ENCODE data around the gene KRTAP10-8.
"Not testable (repeated sequence)": the region's sequence is repeated elsewhere in the genome, so short reads cannot be mapped to it uniquely, and the experiment has no call there.

The KRTAP10-8 gene

DNA sequence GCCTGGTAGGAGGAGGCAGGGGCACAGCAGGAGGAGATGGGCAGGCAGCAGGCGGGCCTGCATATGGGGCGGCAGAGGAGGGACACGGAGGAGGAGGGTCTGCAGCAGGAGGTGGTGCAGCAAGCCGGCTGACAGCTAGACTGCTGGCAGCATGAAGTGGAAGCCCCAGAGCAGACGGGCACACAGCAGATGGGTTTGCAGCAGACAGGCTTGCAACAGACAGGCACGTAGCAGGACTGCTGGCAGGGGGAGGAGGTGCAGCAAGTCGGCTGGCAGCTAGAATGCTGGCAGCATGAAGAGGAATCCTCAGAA lies 32.1 kb upstream of the KRTAP10-8 start:
- no peak for DNase-seq

DNA sequence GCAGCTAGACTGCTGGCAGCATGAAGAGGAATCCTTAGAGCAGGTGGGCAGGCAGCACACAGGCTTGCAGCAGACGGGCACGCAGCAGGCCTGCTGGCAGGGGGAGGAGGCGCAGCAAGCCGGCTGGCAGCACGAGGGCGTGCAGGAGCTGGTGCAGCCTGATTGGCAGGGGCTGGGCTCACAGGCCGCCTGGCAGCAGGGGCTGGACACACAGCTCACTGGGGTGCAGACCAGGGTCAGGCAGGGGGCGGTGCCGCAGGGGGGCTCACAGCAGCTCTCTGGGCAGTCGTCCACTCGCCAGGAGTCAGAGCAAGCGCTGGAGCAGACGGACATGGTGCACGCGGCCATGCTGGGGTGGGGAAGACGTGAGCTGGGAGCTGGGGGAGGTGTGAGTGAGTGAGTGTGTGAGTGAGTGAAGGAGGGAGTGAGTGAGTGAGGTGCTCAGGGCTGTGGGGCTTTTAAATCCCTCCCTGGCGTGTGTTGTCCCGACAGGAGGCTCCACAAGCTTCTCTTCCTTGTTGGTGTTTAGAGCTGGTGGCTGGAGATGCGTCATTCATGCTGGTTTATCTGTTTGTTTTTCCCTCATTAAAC lies 31.6 kb upstream of the KRTAP10-8 start, which contains the start of gene KRTAP10-5:
KRTAP10-5 (minus strand) TSS at position 374 of the 591 bp plus-strand sequence; CDS start at position 348, 26 bp downstream.
- not testable (repeated sequence) for DNase-seq

DNA sequence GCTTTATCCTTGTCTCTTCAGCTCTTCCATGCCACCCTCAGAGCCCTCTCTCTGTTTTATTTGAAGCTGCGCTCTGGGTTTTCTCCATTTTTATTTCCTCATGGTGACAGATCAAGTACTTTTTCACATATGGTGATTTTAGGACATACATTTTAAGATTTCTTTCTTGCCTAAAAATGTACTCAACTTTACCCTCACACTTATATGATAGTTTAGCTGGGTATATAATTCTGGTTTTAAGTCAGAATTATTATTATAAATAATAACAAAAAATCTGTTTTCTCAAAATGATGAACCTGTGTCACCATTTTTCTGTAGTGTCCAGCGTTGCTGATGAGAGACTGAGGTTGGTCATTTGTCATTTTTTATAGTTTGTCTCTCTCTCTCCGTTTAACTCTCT lies 30.7 kb upstream of the KRTAP10-8 start:
- no peak for DNase-seq

DNA sequence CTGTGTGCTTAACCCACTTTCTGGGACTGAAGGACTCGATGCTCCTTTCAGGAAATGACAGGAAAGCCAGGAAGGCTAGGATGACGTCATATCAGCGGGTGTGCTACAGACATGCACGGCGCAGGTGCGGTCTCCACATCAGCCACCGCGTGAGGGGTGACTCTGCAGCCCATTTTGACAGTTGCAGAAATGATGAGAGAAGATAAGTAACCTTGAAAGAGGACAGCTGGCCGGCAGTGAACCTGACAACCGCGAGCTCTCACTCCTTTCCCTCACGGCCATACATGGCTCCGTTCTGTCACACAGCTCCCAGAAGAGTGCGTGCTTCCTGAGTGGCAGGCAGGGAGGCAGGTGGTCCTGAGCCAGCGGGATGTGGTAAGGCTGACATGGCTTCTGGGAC lies 29.8 kb upstream of the KRTAP10-8 start:
- no peak for DNase-seq

DNA sequence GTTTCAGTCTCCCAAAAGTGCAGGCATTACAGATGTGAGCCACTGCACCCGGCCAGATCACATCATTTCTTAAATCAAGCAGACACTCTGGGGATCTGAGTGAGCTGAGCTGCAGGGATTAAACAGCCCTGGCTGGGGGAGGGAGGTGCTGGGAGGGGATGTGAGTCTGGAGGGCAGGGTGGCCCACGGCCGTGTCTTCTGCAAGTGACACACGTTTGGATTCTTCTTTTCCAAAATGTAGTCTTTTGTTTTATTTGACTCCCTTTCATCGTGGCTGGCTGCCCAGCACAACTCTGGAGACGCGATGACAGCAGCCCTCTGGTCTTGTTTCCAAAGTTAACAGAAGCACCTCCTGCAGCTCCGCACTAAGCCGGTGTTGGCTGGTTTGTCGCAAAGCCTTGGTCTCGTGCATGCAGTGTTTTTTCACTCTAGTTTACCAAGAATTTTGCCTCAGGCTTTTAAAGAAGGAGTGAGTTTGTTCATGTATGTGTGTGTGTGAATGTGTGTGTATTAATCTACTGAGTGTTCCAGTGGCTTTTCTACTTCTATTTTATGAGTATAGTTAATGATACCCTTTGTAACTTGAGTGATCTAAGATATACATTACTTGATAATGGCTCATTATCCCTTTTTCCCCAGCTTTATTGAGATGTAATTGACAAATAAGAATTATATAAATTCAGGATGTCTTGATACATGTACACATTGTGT lies 28.6 kb upstream of the KRTAP10-8 start:
- no peak for DNase-seq

DNA sequence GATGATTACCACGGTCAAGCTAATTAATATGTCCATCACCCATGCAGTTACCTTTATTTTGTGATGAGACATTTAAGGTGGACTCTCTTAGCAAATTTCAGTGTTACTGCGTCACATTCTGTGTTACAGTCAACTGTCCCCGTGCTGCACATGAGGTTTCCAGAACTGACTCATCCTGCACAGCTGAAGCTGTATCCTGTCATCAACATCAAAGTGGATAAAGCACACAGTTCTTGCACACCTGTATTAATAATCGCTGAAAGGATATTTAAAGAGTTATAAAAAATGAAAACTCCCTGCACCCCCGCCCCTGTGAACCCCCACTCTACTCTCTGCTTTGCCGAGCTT lies 28.1 kb upstream of the KRTAP10-8 start:
- DNase-seq, result peak in 1 of 2 donors; percentile 21

DNA sequence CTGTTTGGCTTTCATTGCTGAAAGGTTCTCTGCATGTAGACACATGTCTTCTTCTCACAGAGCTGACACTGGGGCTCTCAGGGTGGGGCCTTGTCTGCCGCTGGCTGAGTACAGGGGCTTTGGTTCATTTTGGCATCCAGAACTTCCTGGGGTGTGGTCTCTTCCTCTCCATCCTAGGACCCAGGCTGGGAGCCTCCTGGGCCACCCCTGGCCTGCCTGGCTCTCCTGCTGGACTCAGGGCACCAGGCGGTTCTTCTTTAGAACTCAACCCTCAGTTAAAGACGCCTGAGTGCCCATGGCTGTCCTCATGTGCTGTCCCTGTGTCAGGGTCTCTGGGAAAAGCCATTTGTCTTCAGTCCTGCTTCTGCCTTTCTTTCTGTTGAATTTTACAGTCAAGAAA lies 26.0 kb upstream of the KRTAP10-8 start:
- DNase-seq, result no peak

DNA sequence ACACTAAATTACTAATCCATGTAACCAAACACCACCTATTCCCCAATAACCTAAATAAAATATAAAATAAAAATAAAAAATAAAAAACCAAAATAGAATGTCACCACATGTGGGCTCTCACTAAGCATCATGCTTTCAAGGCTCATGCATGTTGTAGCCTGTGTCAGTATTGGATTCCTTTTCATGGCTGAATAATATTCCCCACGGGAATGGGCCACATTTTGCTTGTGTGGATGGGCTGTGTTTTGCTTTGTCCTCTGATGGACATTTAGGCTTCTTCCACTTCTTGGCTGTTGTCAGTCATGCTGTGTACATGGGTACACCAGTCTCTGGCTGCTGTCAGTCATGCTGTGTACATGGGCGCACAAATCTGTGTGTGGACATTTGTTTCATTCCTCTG lies 22.8 kb upstream of the KRTAP10-8 start:
- DNase-seq, result no peak

DNA sequence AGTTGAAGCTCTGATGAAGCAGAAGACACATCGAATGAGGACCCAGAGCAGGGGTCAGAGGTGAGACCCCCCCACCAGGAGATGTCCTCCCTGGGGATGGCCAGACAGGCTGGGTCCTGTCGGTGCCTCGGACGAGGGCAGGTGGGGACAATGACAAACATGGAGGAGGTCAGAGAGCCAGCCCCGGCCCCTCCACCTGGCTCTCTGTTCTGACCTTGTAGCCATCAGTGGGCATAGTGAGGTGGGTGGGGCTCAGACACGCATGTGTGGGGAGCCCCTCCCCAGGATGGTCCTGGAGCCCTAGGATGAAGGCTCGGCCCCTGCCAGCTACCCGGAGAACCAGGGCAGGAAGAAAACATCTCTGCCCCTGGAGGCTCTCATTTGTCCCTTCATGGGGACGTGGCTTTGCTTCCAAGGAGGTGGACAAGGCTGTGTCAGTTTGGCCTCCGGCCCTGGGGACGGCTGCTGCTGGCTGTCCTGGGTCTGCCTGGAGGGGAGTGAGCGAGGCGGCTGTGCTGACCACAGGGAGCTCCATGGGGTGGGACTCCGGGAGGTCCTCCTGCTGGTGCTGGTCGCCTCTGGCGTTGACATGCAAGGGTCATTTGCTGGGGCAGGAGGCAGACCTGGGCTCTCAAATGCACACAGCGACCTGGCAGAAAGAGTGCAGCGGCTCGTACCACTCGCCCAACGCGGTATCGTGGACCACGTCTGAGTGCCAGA lies 22.1 kb upstream of the KRTAP10-8 start:
- DNase-seq, result no peak

DNA sequence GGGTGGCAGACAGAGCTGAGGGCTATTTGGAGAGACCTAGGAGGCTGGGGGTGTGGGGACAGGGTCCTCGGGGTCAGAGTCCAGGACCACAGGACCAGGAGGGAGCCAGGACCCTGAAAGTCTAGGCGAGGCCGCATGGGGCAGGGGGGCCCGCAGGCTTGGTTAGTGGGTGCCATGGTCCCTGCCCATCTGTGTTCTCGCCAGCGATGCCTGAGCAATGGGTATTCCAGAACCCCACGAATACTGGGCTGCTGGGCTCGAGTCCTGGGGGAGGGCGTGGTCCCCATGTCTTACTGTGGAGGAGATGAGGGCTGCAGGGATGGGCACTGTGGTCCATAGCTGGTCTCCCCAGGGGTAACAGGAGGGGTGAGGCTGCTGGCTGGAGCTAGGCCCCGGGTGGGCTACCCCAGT lies 21.6 kb upstream of the KRTAP10-8 start:
- DNase-seq, result no peak

DNA sequence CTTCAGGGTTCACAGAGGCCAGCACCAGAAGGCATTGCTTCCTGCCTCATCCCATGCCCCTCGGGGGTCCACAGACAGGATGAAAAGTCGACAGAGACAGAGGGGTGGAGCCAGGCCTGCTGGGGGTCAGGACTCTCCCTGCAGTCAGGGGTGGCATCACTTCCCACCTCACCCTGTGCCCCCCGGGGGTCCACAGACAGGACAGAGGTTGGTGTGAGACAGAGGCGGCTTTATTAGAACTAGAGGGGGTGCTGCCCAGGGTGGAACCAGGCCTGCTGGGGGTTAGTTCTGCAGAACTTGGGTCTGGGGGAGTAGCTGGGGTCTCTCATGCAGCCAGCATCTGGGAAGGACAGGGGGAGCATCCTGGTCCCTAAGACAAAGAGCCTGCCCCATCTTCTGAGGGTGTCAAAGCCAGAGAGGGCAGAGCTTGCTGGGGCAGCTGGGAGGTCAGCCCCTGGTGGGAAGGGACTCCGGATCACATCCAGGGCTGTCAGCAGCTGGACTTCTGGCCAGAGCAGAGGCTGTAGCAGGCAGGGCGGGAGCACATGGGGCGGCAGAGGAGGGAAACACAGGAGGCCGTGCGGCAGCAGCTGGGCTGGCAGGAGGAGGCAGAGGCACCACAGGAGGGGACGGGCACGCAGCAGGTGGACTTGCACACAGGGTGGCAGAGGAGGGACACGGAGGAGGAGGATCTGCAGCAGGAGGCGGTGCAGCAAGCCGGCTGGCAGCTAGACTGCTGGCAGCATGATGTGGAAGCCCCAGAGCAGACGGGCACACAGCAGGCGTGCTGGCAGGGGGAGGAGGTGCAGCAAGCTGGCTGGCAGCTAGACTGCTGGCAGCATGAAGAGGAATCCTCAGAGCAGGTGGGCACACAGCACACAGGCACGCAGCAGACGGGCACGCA lies 20.7 kb upstream of the KRTAP10-8 start:
- DNase-seq, result not testable (repeated sequence)

DNA sequence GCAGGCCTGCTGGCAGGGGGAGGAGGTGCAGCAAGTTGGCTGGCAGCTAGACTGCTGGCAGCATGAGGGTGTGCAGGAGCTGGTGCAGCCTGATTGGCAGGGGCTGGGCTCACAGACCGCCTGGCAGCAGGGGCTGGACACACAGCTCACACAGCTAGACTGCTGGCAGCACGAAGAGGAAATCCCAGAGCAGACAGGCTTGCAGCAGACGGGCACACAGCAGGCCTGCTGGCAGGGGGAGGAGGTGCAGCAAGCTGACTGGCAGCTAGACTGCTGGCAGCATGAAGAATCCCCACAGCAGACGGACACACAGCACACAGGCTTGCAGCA lies 20.1 kb upstream of the KRTAP10-8 start:
- DNase-seq, result not testable (repeated sequence)

DNA sequence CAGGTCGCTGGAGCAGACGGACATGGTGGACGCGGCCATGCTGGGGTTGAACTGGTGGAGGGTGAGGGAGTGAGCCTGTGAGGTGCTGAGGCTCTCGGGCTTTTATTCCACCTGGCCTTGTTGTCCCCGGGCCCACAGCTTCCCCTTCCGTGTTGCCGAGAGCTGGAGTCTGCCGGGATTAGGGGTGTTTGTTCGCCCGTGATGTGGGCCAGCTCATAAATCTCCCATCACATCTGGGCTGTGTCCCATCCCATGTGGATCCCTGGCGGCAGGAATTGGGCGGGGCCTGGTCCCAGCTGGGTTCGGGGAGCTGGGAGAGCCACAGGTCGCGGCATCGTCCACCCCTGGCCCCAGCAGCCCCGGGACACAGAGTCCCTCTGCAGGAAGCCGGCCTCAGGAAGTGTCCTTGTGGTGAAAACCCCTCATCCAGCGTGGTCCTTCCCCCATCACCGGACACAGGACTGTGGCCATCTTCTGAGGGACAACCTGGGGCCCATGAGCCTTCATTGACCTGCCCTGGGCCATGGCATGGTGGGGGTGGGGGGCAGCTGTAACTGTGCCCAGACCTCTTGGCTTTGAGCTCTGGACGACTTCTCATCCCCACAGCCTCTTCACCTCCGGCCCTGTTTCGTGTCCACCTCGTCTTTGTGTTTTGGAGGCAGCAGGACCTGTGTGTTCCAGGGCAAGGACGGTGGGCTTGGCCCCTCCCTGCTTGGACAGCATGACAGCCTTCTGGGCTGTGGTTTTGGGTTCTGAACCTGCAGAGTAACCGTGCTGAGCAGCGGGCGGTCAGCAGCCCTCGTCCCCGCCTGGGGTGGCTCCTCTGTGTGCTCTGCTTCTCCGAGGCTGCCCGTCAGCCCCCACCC lies 19.2 kb upstream of the KRTAP10-8 start, which contains the start of gene KRTAP10-6:
KRTAP10-6 (minus strand) TSS at position 60 of the 866 bp plus-strand sequence; CDS start at position 39, 21 bp downstream.
- DNase-seq, result no peak

DNA sequence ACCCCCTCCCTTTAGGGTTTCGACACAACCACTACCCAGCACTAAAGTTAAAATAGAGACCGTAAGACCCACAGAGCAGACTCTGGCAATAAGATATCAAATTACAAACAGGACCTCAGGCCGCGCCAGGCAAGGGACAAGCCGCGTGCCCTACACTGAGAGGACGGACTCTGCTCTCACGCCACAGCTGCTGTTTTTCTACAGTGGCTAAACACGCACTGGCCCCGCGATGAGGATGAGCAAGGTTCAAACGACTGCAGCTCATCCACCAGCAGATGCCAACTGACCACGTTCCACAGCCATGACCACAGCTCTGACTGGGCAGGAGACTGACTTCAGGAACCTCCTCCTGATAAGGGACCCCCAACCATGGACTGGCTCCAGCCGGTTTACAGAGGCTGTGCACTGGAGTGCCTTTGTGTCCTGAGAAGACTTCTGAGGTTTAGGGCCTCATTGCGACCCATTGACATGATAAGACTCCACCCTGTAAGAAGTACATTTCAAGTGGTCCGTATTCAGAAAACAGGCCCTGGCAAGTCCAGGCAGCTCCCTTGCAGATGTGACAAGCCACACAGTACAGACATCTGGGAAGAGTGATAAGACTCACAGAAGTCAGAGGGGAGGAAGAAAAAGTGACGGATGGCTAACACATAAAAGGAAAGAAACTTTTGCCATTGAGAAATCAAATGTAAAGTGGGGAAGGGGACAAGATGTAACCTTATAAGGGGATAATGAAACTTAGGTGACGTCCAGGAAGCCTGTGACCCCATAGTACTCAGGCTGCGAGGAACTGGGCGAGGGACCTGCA lies 18.1 kb upstream of the KRTAP10-8 start:
- DNase-seq, result no peak

DNA sequence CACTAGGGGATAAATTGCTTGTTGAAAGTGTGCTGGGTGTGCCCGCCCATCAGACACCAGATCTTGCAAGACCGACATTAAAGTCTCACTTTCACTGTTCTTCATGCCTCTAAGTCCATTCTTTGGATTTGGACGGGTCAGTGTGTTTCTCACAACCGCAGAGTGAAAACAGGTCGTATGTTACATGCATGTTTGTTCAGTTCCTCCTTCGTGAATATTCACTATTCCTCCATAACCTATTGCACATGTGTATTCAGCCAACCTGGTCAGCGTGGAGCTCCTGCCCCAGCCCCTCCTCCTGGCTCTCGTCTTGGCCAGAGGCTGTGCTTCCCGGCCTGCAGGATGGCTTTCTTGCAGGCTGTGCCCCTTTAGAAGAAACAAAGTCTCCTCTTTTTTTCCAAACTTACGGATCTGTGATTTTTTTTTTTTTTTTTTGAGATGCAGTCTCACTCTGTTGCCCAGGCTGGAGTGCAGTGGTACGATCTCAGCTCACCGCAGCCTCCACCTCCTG lies 17.4 kb upstream of the KRTAP10-8 start:
- DNase-seq, result no peak

DNA sequence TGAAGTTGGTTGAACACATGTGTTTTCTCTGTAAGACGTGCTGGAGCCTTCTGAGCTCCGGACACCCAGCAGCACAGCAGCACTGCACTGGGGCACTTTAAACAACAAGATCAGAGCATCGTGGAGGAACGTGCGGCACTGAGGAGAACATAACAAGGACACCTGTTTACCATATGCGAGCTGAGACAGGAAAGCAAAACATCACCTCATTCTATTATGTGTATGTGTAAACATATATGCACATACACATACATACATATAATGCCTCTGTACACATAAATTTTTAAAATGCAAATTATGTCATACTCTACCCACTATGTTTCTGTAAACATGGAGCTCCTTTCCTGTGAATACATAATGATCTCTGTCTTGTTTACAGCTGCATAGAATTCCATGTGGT lies 16.4 kb upstream of the KRTAP10-8 start:
- DNase-seq, result no peak

DNA sequence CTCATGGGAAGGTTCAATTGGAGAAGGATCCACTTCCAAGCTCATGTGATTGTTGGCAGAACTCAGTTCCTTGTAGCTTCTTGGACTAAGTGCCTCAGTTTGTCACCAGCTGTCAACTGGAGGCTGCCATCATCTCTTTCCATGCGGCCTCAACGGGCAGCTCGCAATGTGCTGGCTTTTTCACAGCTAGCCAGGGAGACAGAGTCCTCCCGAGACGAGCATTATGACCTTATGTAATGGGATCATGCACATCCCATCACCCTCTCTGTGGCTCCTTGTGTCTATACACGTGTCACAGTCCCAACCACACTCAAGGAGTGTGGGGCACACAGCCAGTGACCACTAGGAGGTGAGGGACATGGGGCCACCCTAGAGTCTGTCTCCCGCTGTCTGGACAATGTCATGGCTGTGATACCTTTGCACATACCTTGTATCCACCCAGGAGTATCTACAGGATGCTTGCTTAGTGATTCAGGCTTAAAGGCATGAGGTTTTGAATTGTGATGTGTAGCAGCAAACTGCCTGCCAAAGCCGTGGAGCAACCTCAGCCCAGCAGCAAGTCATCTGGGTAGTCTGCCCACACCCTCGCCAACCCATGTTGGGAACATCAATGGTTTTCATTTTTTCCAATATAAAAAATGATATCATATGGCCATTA lies 15.7 kb upstream of the KRTAP10-8 start:
- DNase-seq, result no peak

DNA sequence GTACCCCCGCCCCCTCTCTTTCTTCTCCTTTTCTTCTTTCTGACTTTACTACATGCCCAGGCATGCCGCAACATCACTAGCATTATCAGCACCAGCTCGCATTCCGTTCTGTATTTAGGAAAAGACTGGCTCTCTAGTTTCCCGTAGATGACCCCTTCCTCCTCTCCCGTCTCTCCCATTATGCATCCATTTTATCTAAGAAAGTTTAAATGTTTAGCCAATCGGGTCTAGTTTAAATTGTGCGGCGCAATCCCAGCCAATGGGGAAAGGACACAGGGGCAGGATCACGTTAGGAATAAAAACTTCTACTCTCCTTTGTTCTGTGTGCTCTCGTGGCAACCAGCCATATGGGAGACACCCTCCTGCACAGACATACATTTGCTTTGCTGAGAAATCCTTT lies 13.8 kb upstream of the KRTAP10-8 start:
- no peak for DNase-seq

DNA sequence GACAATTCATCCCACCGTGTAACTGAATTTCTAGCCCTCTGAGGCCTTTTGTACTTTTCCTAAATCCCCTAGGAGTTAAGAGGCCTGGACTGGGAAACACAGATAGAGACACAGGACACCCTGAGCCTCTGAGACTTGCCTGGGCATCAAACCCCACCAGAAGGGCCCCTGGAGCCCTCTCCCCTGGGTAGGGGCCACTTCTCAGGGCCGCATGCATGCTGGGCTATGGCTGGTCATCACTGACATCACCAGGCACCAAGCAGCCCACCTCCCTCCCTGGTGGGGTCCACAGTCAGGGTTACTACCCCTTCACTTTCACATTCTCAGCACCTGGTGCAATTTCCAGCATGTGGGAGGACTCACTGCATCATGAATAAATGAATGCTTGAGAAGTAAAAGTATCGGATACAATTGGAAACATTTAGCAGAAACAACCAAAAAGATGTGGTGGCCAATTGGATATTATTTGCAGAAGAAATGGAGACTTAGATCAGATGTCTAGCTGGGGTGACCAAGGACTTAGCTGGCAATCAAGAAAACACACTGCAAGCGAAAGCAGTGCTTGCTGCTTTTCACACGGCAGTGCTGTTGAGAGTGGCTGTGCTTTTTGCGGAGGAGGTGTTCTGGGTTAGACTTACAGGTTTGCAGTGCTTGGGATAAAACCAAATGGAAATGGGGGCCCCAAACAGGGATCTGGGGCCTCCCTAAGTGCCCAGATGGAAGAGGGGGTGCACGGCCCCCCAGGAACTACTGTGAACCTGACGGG lies 12.4 kb upstream of the KRTAP10-8 start:
- DNase-seq, result no peak

Data from activated CD4-positive, alpha-beta T cell treated with anti-CD3 and anti-CD28 coated beads for 4 hours (primary cell).